HUDEP-2 (cell line): ENCODE results near the gene KLF1.
A peak's percentile ranks its signal among the peaks of the same experiment; 100 is the strongest.
"Not testable (repeated sequence)": the region's sequence is repeated elsewhere in the genome, so short reads cannot be mapped to it uniquely, and the experiment has no call there.

Source experiments
- DNase-seq, 76 experiments: peaks; one replicate each; lab custom pipeline; 2025; ENCODE audit not compliant: unreplicated experiment in 76 of 76; lab: John Stamatoyannopoulos, UW

Gene KLF1

DNA sequence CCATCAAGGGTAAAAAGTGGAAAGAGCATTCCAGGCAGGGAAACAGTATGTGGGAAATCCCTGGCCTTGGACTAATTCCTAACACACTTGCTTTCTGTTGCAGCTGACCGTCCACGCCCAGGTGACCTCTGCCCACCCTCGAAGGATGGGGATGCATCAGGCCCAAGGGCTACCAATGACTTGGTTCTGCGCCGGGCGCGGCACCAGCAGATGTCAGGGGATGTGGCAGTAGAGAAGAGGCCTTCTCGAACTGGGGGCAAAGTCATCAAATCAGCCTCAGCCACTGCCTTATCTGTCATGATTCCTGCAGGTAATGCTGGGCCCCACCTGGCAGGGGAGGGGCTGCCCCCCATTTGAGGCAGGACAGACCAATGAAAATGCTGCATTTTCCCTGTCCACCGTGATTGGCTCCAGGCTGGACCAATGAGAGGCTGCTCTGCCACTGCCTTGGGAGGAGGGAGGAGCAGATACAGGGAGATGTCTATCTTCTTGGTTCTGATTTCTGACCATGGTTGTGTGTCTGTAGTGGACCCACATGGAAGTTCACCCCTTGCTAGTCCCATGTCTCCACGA is 18.4 kb downstream of the KLF1 start:
- peak in 23 of 76 experiments; percentile 16 to 49 (median 31) for DNase-seq

DNA sequence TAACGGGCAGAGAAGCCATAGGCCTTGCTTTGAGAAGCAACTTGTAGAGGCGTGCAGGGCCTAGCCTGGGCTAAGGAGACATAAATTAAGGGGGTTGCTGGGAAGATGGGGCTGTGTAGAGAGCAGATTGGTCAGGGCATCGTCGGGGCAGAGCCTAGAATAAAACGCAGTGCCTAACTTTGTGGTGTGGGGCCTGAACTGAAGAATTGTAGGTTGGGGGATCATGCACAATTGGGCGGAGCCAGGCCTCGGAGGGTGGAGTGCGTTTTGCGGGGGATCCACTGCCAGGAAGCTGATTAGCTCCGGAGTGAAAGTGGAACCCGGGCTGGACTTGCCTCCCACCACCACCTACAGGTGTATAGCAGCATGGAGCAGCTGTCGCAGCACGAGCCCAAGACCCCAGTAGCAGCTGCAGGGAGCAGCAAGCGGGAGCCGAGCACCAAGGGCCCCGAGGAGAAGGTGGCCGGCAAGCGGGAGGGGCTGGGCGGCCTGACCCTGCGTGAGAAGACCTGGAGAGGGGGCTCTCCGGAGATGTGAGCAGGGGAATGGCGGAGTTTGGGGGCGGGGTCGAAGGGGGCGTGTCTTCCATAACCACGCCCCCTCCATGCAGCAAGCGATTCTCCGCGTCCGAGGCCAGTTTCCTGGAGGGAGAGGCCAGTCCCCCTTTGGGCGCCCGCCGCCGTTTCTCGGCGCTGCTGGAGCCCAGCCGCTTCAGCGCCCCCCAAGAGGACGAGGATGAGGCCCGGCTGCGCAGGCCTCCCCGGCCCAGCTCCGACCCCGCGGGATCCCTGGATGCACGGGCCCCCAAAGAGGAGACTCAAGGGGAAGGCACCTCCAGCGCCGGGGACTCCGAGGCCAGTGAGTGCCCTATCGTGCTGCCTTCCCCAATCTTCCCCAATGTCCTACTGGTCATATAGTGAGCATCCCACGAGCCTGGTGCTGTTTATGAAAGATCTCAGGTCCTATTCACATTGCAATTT is 19.6 kb downstream of the KLF1 start:
- peak in 46 of 76 experiments; percentile 10 to 76 (median 55) for DNase-seq

DNA sequence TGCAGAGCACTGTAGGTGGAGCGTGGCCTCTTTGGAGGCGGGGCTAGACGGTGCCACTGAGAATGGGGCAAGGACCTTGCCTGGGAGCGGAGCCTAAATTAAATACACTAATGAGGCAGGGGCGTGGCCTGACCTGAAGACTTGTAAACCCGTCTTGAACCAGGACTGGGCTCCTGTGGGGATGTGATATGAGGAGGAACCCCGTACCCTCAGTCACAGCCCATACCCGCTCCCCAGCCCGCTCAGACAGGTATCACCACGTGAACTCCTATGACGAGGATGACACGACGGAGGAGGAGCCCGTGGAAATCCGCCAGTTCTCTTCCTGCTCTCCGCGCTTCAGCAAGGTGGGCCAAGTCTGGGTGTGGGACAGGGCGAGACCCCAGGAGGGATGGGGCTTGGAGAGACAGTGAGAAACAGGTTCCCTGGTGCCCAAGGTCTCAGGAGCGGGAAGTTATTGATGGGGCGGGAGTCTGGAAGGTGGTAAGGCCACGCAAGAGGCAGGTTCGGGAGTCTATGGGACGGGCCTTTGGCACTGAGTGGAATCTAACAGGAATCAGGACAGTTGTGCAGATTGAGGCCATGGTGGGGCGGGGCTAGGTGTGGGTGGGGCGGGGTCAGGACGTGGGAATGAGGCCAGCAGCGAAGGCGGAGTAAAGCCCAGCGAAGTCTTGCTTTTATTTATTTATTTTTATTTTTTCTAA is 20.4 kb downstream of the KLF1 start:
- DNase-seq, result peak in 2 of 76 experiments; percentile 17 to 24

DNA sequence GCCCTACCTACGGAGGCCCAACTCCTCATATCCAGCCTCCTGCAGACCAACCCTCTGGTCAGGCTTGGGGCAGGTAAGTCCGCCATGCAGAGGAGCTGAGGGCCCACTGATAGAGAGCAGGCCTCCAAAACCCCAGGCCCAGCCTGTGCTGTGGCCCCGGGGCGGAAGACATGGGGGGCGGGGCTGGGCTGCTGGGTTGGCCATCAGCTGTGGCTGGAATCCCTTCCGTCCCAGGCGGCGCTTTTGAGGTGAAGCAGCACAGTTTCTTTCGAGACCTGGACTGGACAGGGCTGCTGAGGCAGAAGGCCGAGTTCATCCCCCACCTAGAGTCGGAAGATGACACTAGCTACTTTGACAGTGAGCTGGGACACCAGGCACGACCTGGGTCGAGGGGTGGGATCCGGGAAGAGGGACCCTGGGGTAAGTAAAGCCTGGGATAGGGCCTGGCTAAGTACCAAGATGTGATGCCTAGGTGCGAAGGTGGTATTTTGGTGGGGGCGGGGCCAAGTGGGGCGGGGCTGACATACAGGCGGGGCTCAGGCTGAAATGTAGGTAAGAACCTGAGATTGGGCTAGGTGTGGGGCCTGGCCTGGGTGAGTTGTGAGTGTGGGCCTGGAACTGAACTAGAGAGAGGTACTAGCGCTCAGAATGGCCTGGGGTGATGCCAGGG is 21.1 kb downstream of the KLF1 start:
- no peak for DNase-seq

DNA sequence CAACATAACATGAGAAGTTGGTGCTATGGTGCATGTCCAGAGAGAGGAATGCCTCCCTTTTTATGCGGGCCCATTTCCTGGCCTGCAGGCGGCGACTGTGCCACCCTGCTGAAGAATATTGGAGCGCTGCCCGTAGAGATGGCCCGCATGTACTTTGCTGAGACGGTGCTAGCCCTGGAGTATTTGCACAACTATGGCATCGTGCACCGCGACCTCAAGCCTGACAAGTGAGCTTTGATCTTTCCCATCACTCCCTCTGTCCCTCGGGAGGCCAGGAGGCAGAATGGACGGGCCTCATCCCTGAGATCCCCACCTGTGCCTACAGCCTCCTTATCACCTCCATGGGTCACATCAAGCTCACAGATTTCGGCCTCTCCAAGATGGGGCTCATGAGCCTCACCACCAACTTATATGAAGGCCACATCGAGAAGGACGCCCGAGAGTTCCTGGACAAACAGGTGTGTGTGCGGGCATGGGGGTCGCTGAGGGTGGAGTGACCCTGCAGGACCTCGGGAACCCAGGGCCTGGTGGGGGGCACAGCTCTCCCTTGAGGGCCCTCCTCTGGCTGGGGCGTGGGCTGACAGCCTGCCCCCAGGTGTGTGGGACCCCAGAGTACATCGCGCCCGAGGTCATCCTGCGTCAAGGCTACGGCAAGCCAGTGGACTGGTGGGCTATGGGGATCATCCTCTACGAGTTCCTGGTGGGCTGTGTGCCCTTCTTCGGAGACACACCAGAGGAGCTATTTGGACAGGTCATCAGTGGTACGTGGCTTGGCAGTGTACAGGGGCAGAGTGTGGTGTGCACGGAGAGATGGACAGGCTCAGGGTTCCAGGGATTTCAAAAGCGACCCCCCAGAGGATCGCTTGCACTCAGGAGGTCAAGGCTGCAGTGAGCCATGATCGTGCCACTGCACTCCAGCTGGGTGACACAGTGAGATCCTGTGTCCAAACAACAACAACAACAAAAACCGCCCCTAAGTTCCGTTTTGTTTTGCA is 22.0 kb downstream of the KLF1 start:
- DNase-seq, result peak in 23 of 76 experiments; percentile 17 to 61 (median 26)

DNA sequence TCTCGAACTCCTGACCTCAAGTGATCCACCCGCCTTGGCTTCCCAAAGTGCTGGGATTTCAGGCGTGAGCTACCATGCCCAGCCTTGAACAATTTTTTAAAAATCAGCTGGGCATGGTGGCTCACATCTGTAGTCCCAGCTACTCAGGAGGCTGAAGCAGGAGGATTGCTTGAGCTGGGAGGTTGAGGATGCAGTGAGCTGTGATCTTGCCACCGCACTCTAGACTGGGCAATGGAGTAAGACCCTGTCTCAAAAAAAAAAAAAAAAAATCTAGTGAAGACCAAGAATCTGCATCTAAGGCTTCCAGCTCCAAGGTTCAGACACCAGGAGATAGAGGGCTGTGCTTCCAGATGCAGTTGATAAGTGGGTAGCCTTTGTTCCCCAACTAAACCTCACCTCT is 22.9 kb downstream of the KLF1 start:
- no peak for DNase-seq

DNA sequence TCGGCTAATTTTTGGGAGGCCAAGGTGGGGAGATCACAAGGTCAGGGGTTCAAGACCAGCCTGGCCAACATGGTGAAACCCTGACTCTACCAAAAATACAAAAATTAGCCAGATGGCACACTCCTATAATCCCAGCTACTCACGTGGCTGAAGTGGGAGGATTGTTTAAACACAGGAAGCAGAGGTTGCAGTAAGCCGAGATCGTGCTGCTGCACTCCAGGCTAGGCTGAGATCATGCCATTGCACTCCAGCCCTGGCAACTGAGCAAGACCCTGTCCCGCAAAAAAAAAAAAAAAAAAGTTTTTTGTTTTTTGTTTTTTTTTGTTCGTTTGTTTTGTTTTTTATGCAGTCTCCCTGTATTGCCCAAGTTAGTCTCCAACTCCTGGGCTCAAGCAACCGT is 27.5 kb downstream of the KLF1 start:
- DNase-seq, result no peak

DNA sequence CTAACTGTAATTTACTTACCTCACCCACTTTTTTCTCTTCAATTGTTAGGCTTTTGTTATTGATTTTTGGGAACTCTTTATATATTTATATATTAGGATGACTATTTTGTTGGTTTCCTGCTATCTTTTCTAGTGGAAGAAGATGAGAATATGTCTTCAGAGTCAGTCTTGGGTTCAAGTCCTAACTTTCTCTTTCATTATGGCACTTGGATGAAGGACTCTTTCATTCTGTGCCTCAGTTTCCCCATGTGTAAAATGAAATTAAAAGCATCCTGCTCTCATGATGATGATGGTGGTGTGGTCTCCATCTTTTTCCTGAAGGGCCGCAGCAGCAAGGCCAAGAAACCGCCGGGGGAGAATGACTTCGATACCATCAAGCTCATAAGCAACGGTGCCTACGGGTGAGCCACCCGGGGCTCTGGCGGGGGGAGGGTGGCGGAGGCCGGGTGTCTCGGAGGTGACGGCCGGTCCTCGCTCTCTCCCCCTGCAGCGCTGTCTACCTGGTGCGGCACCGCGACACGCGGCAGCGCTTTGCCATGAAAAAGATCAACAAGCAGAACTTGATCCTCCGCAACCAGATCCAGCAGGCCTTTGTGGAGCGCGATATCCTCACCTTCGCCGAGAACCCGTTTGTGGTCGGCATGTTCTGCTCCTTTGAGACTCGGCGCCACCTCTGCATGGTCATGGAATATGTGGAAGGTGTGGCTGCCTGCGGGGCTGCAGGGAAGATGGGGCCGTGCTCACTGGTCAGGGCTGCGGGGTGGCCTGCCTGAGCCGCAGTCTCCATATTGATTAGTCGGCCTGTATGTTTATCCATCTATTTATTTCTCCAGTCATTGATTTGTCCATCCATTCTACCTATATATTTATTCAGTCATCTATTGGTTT is 28.7 kb downstream of the KLF1 start:
- no peak for DNase-seq

DNA sequence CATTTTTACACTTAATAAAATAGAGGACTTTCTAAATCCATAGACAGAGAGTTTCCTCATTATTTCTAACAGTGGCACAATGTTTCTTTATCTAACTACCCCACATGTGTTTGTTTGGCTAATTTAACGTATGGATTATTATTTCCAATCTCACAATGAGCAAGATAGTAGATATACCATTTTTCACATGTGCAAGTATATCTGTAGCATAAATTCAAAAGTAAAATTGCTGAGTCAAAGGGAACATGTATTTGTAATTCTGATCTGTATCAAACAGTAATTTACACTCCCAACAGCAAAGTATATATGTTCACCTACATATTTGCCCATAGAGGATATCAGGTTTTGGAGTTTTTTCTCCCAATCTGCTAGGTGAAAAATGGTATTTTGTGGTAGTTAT is 30.3 kb downstream of the KLF1 start:
- peak in 3 of 76 experiments; percentile 28 to 40 (median 32) for DNase-seq

DNA sequence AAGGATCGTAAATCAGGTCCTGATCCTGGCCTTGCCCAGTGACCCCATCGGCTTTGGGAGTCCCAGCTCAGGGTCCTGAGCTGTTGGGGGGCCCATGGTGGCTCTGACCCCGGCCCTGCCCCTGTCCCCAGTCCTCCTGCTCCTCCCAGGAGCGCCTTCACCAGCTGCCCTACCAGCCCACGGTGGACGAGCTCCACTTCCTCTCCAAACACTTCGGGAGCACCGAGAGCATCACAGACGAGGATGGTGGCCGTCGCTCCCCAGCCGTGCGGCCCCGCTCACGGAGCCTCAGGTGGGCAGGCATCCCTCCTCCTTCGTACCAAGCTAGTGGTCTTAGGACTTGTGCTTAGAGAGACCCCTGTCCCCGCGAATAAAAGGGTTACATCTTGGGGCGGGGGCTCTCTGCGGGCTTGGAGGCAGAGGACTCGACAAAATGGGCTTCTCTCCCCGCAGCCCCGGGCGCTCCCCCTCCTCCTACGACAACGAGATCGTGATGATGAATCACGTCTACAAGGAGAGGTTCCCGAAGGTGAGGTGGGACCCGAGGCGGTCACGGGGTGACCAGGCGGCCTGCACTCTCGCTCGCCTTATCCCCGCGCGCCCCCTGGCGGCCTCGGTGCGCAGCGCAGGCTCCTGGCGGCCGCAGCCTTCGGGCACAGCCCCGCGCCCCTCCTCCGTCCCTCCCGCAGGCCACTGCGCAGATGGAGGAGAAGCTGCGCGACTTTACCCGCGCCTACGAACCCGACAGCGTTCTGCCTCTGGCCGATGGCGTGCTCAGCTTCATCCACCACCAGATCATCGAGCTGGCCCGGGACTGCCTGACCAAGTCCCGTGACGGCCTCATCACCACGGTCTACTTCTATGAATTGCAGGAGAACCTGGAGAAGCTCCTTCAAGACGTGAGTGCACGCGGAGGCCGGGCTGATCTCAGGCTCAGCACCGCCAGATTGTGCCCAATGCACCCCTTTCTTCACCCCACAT is 39.6 kb downstream of the KLF1 start:
- peak in 70 of 76 experiments; percentile 37 to 93 (median 78) for DNase-seq

DNA sequence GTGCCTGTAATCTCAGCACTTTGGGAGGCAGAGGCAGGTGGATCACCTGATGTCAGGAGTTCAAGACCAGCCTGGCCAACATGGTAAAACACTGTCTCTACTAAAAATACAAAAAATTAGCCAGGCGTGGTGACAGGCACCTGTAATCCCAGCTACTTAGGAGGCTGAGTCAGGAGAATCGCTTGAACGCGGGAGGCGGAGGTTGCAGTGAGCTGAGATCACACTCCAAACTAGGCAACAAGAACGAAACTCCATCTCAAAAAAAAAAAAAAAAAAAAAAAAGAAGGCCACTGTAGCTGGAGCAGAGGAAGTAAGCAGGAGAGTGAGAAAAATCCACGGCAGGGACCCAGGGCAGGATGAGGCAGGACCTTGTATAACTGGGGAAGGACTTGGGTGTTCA is 40.4 kb downstream of the KLF1 start:
- not testable (repeated sequence) for DNase-seq

DNA sequence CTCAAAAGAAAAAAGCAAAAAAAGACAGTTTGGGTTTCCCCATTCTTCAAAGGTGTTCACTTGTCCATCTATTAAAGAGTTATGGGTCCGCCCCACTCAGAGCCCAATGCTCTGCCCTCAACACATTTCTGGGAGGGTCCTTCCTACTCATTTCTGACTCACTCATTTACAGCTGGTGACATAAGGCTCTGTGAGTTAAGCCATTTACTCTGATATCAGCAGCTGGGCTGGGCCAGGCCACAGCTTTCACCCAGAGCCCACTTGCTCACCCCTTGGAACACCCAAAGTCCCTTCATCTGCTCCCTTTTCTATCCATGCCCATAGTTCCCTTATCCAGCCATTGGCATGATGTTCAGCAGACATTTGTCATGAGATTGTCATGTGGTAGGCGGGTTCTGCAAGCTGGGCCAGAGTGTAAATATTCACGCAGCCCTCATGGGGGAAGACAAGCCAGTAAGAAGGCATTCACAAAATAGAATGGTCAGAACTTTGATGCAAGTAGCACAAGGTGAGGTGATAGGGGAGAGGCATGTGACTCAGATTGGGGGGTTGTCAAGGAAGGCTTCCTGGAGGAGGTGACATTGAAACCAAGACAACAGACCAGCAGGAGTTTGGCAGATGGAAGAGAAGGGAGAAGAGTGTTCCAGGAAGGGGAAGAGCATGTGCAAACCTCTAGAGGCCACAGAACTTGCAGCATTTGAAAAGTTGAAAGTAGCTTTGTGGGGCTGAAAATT is 42.8 kb downstream of the KLF1 start:
- DNase-seq, result peak in 5 of 76 experiments; percentile 23 to 36 (median 32)

DNA sequence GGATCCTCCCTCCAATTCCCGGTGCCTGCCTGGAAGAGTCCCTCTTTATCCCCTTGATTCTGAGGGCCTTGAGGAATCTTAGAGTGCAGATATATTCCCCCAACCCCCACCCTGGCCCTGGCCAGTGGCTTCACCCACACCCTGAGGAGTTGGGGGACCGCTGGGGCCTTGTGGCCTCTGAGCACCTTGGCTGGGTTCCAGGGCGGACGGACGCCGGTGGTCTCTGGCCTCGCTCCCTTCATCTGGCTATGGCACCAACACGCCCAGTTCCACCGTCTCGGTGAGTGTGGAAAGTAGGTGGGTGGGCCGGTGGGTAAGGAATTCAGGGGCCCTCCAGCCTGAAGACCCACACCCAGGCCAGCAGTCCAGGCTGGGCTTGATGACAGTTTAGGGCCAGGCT is 43.7 kb downstream of the KLF1 start:
- DNase-seq, result no peak

DNA sequence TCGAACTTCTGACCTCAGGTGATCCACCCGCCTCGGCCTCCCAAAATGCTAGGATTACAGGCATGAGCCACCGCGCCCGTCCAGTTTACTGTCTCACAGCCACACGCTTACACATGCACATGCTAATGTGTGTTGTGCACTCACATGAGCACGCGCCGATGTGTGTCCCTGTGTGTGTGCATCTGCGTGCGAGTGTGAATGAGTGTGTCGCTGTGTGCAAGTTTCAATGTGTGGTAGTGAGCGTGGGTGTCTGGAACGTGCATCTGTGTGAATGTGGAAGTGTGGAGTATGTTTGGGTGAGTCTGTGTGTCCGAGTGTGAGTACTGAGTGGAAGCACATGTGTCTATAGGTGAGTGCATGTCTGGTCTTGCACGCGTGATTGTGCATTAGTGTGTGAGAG is 44.5 kb downstream of the KLF1 start:
- DNase-seq, result no peak

DNA sequence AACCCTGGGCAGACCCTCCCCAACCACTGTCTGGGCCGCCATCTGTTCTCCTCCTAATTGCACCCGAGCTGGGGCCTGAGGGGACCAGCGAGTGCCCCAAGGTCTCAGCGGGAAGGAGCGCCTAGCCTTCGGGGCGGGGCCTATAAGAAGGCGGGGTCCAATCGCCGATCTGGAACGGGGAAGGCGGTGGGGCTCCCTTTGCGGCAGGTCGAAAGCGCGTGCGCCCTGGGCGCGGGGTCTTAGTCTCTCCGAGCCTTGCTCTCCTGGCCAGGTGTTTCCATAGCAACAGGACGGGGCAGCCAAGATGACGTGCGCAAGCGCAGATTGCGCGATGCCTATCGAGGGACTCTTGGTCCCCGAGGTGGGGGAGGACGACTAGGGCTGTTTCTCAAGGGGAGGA is 45.9 kb downstream of the KLF1 start:
- DNase-seq, result peak in 33 of 76 experiments; percentile 20 to 64 (median 48)
